RWPE1 (cell line): ENCODE measurements around the gene TNNI2.

ENCODE experiments used
- CTCF ChIA-PET: fragments of 350-600 bp; sonication (Branson Sonifier 250); formaldehyde crosslinking; extraction: SDS; loops from one replicate; lab custom pipeline; 2021; lab: Yijun Ruan, JAX
- POLR2A ChIA-PET: fragments of 400-600 bp; formaldehyde crosslinking; extraction: SDS; loops from one replicate; lab custom pipeline; 2020; ENCODE audit warnings: antibody characterized with exemption; ENCODE audit not compliant: low non-redundant PET; lab: Yijun Ruan, JAX
- DNase-seq: peaks from one replicate; pipeline ENCODE4 v3.0.0; 2012; ENCODE audit warnings: low spot score
- H3K27ac ChIP-seq: fragments of 450-650 bp; 2 replicates; pipeline ENCODE4 v1.5.1; 2017
- TF ChIP-seq, protein P1 (sequence below): fragments of 450-650 bp; conservative IDR thresholded peaks from 2 replicates; pipeline ENCODE4 v1.5.1; 2017; ENCODE audit warnings: low read depth, mild to moderate bottlenecking

TNNI2 gene

GRCh38 chr11:1844221-1845094 lies 5.7 kb downstream of the TNNI2 start:
- H3K27ac ChIP-seq = peak overlapping the region; percentile 97
- CTCF ChIA-PET = no interaction called here
- no peak for DNase-seq
- POLR2A ChIA-PET = no interaction called here
- TF ChIP-seq, protein P1, sequence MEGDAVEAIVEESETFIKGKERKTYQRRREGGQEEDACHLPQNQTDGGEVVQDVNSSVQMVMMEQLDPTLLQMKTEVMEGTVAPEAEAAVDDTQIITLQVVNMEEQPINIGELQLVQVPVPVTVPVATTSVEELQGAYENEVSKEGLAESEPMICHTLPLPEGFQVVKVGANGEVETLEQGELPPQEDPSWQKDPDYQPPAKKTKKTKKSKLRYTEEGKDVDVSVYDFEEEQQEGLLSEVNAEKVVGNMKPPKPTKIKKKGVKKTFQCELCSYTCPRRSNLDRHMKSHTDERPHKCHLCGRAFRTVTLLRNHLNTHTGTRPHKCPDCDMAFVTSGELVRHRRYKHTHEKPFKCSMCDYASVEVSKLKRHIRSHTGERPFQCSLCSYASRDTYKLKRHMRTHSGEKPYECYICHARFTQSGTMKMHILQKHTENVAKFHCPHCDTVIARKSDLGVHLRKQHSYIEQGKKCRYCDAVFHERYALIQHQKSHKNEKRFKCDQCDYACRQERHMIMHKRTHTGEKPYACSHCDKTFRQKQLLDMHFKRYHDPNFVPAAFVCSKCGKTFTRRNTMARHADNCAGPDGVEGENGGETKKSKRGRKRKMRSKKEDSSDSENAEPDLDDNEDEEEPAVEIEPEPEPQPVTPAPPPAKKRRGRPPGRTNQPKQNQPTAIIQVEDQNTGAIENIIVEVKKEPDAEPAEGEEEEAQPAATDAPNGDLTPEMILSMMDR = no peak

GRCh38 chr11:1845095-1845429 lies 6.3 kb downstream of the TNNI2 start:
- H3K27ac ChIP-seq = peak overlapping the region; percentile 97
- POLR2A ChIA-PET = no interaction called here
- no peak for DNase-seq
- TF ChIP-seq, protein P1 = no peak
- CTCF ChIA-PET = interaction anchor here (0.6 to 0.7 kb wide), 2 partner anchors 81 to 305 kb away, joined by 3 to 5 read pairs; no protein-coding TSS in a partner anchor

- CTCF ChIA-PET = interaction anchor here (0.6 to 1.3 kb wide), 3 partner anchors 10 to 304 kb away, joined by 3 to 5 read pairs (median 4); no protein-coding TSS in a partner anchor
These were observed 7.0 kb downstream of the TNNI2 start for GRCh38 chr11:1845561-1846452.

DNA sequence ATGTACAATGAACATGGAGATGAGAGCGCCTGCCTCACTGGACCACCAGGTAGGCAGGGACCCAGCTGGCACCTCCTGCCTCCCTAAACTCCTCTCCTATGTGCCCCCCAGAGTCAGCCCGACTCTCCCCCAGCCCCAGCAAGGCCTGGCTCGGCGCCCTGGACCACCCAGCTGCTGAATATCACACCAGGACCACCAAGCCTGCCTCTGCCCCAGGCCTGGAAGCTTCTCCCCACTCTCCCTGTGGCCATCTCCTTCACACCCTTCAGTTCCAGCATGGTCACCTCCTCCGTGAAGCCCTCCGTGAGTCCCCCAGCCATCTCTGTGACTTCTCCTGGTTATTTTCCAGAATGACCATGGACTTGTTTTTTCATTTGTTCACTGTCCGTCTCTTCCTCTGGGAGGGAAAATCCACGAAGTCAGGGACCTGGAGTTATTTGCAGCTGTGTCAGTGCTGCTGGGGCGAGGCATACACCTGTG lies 7.7 kb downstream of the TNNI2 start:
- TF ChIP-seq, protein P1 = no peak
- no peak for DNase-seq
- POLR2A ChIA-PET = no interaction called here
- CTCF ChIA-PET = interaction anchor here (1.3 kb wide), 1 partner anchor 9 kb away, joined by 4 read pairs; no protein-coding TSS in a partner anchor
- peak overlapping the region; percentile 97 for H3K27ac ChIP-seq

More at GRCh38 chr11:1845561-1846452, 7.0 kb downstream of the TNNI2 start:
- DNase-seq = no peak
- POLR2A ChIA-PET = no interaction called here
- TF ChIP-seq, protein P1 = no peak
- peak overlapping the region; percentile 97 for H3K27ac ChIP-seq

DNA sequence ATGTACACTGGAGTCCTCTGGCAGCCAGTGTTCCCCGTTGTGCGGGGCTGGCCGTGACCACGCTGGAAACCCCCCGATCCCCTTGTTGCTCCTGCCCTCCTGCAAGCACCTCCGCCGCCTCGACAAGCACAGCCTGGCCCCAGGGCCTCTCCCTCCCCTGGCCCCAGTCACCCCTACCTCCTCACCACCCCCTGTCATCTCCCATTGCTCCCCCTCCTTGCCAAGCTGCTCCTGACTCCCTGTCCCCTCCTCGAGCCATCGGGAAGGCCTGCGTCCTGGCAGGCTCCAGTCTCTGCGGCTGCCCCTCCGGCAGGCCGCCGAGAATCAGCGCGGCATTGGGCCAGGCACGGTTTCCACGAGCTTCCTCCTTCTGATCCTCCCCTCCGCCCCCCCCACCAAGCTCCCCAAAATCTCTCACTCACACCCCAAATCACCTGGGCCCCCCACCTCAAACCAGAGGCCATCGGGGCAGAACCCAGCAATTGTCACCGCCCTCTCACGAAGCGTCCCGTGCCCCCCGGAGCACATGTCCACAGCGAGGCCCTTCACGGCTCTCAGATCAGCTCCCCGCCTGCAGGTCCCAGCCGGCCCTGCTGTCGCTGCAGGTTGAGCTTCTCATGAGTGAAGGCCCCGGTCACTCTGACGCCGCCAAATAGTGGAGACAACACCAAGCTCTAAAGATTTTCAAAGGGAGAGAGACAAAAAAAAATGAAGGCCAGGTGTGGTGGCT lies 8.4 kb downstream of the TNNI2 start:
- POLR2A ChIA-PET = no interaction called here
- no peak for DNase-seq
- CTCF ChIA-PET = interaction anchor here (1.3 kb wide), 1 partner anchor 9 kb away, joined by 4 read pairs; no protein-coding TSS in a partner anchor
- TF ChIP-seq, protein P1 = no peak
- peak overlapping the region; percentile 97 for H3K27ac ChIP-seq
